ENCODE results near the gene SLC6A5. TPM values are rescaled to one million over a fixed set of nuclear protein-coding genes. Genes with fewer than 3 reads are reported as not detected.
"Not testable (repeated sequence)": the region's sequence is repeated elsewhere in the genome, so short reads cannot be mapped to it uniquely, and the experiment has no call there.

Gene SLC6A5
- total and polyA plus RNA-seq, 7 donors = not detected

DNA sequence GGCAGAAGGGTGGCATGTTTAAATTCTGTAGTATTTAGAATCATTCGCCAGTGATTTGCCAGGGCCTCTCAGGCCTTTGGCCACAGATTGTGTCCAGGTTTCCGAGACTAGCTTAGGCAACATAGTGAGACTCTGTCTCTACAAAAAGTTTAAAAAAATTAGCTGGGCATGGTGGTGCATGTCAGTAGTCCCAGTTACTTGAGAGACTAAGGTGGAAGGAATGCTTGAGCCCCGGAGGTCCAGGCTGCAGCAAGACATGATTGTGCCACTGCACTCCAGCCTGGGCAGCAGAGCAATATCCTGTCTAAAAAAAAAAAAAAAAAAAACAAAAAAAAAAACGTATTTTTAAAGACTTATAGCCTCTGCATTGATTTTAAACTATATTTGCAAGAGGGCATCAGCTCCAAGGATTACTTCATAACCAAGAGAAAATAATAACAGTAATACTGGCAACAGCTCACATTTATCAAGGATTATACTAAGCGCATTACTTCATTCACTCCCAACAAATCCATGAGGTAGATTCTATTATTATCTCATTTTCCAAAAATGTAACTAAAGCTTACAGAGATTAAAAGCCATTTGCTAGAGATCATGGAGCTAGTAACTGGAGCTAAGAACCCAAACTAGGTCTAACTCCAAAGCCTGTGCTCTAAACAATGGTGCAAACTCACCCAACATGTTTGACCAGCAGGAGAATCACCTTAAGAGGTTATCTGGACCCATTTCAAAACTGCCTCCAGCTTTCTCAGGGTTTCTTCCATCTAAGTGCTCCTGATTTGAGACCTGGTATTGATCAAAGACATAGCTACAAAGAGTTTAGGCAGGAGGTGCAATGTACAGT is 32.6 kb upstream of the SLC6A5 start:
- ATAC-seq = peak in 3 of 4 donors; percentile 48 to 66 (median 56)
- WGBS, 3 donors = 53 to 61% (median 54%) methylated on average over 5 of the region's 5 CpGs

DNA sequence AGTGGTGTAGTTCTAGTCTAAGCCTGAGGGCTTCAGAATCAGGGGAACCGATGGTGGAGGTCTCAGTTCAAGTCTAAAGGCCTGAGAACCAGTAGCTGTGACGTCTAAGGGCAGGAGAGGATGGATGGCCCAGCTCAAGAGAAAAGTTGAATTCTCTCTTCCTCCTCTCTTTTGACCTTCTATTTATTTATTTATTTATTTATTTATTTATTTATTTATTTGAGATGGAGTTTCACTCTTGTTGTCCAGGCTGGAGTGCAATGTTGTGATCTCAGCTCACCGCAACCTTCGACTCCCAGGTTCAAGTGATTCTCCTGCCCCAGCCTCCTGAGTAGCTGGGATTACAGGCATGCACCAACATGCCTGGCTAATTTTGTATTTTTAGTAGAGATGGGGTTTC is 19.7 kb upstream of the SLC6A5 start:
- H3K36me3 ChIP-seq (ENCODE audit: insufficient read depth in 1 of 2, low read depth in 1 of 2); DNase-seq; intact Hi-C loops (cut with DNase I); H3K9me3 ChIP-seq; ATAC-seq; H3K27ac ChIP-seq; H3K4me1 ChIP-seq; H3K4me3 ChIP-seq; H3K27me3 ChIP-seq (ENCODE audit: insufficient read depth in 3 of 3, low read length in 2 of 3): not testable (repeated sequence)
- 80 to 87% (median 84%) methylated on average over 4 of the region's 4 CpGs for WGBS, 3 donors

More for the DNA sequence above, 32.6 kb upstream of the SLC6A5 start:
- intact Hi-C loops (cut with DNase I) = no loop called here
- TF ChIP-seq, protein P1, sequence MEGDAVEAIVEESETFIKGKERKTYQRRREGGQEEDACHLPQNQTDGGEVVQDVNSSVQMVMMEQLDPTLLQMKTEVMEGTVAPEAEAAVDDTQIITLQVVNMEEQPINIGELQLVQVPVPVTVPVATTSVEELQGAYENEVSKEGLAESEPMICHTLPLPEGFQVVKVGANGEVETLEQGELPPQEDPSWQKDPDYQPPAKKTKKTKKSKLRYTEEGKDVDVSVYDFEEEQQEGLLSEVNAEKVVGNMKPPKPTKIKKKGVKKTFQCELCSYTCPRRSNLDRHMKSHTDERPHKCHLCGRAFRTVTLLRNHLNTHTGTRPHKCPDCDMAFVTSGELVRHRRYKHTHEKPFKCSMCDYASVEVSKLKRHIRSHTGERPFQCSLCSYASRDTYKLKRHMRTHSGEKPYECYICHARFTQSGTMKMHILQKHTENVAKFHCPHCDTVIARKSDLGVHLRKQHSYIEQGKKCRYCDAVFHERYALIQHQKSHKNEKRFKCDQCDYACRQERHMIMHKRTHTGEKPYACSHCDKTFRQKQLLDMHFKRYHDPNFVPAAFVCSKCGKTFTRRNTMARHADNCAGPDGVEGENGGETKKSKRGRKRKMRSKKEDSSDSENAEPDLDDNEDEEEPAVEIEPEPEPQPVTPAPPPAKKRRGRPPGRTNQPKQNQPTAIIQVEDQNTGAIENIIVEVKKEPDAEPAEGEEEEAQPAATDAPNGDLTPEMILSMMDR (IDR thresholded peaks at IDR 0.05) = no peak
- no peaks in the 10 kb centered on the region for H3K9me3 ChIP-seq
- no peak for DNase-seq
- H3K4me1 ChIP-seq = no peaks in the 10 kb centered on the region
- H3K27ac ChIP-seq = no peak overlapping the region
- H3K36me3 ChIP-seq (ENCODE audit: insufficient read depth in 1 of 2, low read depth in 1 of 2) = no peaks in the 10 kb centered on the region
- H3K27me3 ChIP-seq (ENCODE audit: insufficient read depth in 3 of 3, low read length in 2 of 3) = no peaks in the 10 kb centered on the region
- H3K4me3 ChIP-seq = no peak overlapping the region

DNA sequence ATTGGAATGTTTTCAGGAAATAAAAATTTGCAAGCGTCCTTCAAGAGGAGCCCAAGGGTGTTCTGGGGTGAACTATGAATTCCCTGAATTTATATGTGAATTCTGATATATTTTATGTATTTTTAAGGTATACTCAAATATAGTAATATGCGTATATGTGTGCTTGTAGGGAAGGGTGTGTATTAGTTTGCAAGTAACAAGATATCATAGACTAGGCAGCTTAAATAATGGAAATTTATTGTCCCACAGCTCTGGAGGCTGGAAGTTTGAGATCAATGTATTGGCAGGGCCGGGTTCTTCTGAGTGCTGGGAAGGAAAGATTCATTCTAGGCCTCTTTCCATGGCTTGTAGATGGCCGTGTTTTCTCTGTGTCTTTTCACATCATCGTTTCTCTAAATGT is 16.2 kb upstream of the SLC6A5 start:
- Histone ChIP-seq H3K27me3 (ENCODE audit: insufficient read depth in 3 of 3, low read length in 2 of 3) (no peaks in the 10 kb centered on the region), H3K4me3 (no peak overlapping the region), H3K9me3 (no peaks in the 10 kb centered on the region), H3K27ac (no peak overlapping the region), H3K4me1 (no peaks in the 10 kb centered on the region), H3K36me3 (ENCODE audit: insufficient read depth in 1 of 2, low read depth in 1 of 2) (no peaks in the 10 kb centered on the region)
- WGBS, 3 donors = 54 to 59% (median 57%) methylated on average over 5 of the region's 5 CpGs
- TF ChIP-seq, protein P1 (IDR thresholded peaks at IDR 0.05) = no peak
- intact Hi-C loops (cut with DNase I) = no loop called here
- ATAC-seq (no peak), DNase-seq (no peak)

DNA sequence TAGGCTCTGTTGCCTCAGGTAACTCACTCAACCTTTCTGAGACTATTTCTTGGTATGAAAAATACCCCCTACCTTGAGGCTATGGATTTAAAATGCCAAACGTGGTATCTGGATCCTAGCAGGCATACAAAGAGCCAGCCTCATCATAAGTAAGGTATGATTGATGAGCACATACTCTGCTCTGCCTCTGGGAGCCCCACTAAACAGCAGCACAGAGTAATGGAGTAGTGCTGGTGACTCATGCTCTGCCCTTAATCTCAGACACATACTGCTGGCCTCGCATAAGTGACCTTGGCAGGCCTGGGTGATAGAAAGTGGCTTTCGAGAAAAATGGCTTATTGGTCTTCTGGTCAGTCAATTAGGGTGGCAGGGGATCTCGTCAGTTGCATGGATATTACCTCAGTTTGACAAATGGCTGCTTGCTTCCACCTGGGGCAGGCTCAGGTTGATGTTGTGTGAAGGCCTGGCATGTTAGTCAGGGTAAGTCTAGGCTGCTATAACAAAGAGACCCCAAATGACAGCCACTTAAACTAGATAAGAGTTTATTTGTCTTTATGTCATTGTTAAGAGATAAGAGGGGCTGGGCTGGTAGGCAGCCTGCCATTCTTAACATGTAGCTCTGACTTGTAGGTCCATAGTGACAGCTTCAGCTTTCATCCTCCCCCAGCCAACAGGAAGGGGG is 15.2 kb upstream of the SLC6A5 start:
- TF ChIP-seq, protein P1 (IDR thresholded peaks at IDR 0.05) = no peak
- WGBS, 3 donors = 55 to 68% (median 63%) methylated on average over 4 of the region's 4 CpGs
- Histone ChIP-seq H3K27ac (no peak overlapping the region), H3K36me3 (ENCODE audit: insufficient read depth in 1 of 2, low read depth in 1 of 2) (no peaks in the 10 kb centered on the region), H3K4me3 (no peak overlapping the region), H3K27me3 (ENCODE audit: insufficient read depth in 3 of 3, low read length in 2 of 3) (peaks cover 0 to 9% (median 2%) of the 10 kb centered on the region in 3 donors), H3K4me1 (no peaks in the 10 kb centered on the region), H3K9me3 (no peaks in the 10 kb centered on the region)
- no peak for ATAC-seq
- intact Hi-C loops (cut with DNase I) = no loop called here
- no peak for DNase-seq

DNA sequence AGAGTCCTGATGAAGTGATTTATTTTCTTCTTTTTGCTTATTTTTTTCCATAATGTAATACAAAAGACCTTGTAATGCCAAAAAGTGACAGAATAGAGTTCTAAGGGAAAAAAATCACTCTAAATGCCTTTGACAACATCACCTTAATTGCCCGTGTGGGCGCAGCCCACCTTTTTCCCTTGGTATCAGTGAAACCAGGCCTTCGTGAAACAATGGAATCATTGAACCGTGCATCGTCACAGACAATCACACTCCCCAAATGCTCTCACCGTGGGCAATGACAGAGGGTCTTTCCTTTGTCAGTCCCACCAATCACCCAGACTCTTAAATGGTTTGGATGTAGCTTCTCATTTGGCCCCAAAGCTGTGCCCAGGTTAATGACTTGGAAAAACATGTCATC is 9.6 kb upstream of the SLC6A5 start:
- Histone ChIP-seq H3K4me3 (no peak overlapping the region), H3K9me3 (no peaks in the 10 kb centered on the region), H3K4me1 (no peaks in the 10 kb centered on the region), H3K36me3 (ENCODE audit: insufficient read depth in 1 of 2, low read depth in 1 of 2) (no peaks in the 10 kb centered on the region), H3K27me3 (ENCODE audit: insufficient read depth in 3 of 3, low read length in 2 of 3) (peaks cover 0 to 36% (median 2%) of the 10 kb centered on the region in 3 donors), H3K27ac (no peak overlapping the region)
- TF ChIP-seq, protein P1 (IDR thresholded peaks at IDR 0.05) = no peak
- WGBS, 3 donors = 58 to 73% (median 68%) methylated on average over 6 of the region's 6 CpGs
- DNase-seq = no peak
- no peak for ATAC-seq
- intact Hi-C loops (cut with DNase I) = no loop called here

Data from psoas muscle (tissue), 8 donors.